EH (cell line): ENCODE measurements around the gene VWA3B.
"Not testable (repeated sequence)": the region's sequence is repeated elsewhere in the genome, so short reads cannot be mapped to it uniquely, and the experiment has no call there.

Experiments used
- DNase-seq: peaks from one replicate; pipeline ENCODE4 v3.0.0-alpha.2; 2015; ENCODE audit warnings: low read depth

The VWA3B gene

GRCh38 chr2:98247383-98247782, 160.4 kb downstream of the VWA3B start:
- DNase-seq: no peak

- DNase-seq: no peak
Measured at GRCh38 chr2:98252038-98252773, 165.2 kb downstream of the VWA3B start.

- peak; percentile 3 for DNase-seq
Measured at GRCh38 chr2:98253461-98254070, 166.6 kb downstream of the VWA3B start.

GRCh38 chr2:98254504-98255059, 167.6 kb downstream of the VWA3B start:
- DNase-seq: no peak

GRCh38 chr2:98258906-98259305, 171.9 kb downstream of the VWA3B start:
- no peak for DNase-seq

GRCh38 chr2:98263362-98263761, 176.4 kb downstream of the VWA3B start:
- DNase-seq: no peak

GRCh38 chr2:98268225-98268624, 181.3 kb downstream of the VWA3B start:
- not testable (repeated sequence) for DNase-seq

- DNase-seq: peak; percentile 61
Measured at GRCh38 chr2:98269274-98269673, 182.3 kb downstream of the VWA3B start.

- DNase-seq: peak; percentile 17
Measured at GRCh38 chr2:98269830-98270229, 182.9 kb downstream of the VWA3B start.

GRCh38 chr2:98277162-98277859, 190.3 kb downstream of the VWA3B start:
- DNase-seq: no peak

- DNase-seq: no peak
Measured at GRCh38 chr2:98278074-98278473, 191.1 kb downstream of the VWA3B start.

GRCh38 chr2:98280376-98281102, 193.6 kb downstream of the VWA3B start:
- peak; percentile 49 for DNase-seq

- no peak for DNase-seq
Measured at GRCh38 chr2:98281607-98282006, 194.6 kb downstream of the VWA3B start.

GRCh38 chr2:98282109-98282508, 195.1 kb downstream of the VWA3B start:
- DNase-seq: peak; percentile 26

GRCh38 chr2:98293030-98293429, 206.1 kb downstream of the VWA3B start:
- DNase-seq: peak; percentile 69

GRCh38 chr2:98293931-98294687, 207.1 kb downstream of the VWA3B start:
- DNase-seq: no peak

- DNase-seq: no peak
Measured at GRCh38 chr2:98294711-98295110, 207.7 kb downstream of the VWA3B start.

GRCh38 chr2:98295275-98295674, 208.3 kb downstream of the VWA3B start:
- DNase-seq: no peak

- peak; percentile 10 for DNase-seq
Measured at GRCh38 chr2:98295721-98296414, 208.9 kb downstream of the VWA3B start.

GRCh38 chr2:98296440-98296839, 209.5 kb downstream of the VWA3B start:
- no peak for DNase-seq
